GM23338 (cell line): ENCODE measurements around the gene LTBP4. TPM values are rescaled to one million over a fixed set of nuclear protein-coding genes. Genes with fewer than 3 reads are reported as not detected.

Source experiments
- ATAC-seq: fragments of 200-7000 bp; cut with Tn5 transposase; 3 replicates; pipeline ENCODE4 v1.9.1; 2020
- DNase-seq: peaks from one replicate; pipeline ENCODE4 v3.0.0-alpha.2; 2015; ENCODE audit warnings: low spot score
- H2AFZ ChIP-seq: fragments of 200-600 bp; sonication (generic); 2 replicates; pipeline ENCODE4 v1.8.0; 2016; ENCODE audit warnings: antibody characterized with exemption, mild to moderate bottlenecking, moderate library complexity
- H3F3A ChIP-seq: fragments of 200-600 bp; sonication (generic); replicated peaks from 2 replicates; pipeline ENCODE4 v1.8.0; 2017; ENCODE audit warnings: antibody characterized with exemption, mixed run types, low read depth
- H3K27ac ChIP-seq: fragments of 200-600 bp; sonication (generic); 2 replicates; pipeline ENCODE4 v1.6.1; 2016; ENCODE audit warnings: low read depth
- H3K27me3 ChIP-seq: fragments of 200-600 bp; sonication (generic); 2 replicates; pipeline ENCODE4 v1.8.0; 2016; ENCODE audit warnings: mild to moderate bottlenecking, mixed run types, moderate library complexity; ENCODE audit not compliant: insufficient read depth
- H3K36me3 ChIP-seq: fragments of 200-600 bp; sonication (generic); 2 replicates; pipeline ENCODE4 v1.8.0; 2016; ENCODE audit warnings: mild to moderate bottlenecking; ENCODE audit not compliant: insufficient read depth
- H3K4me1 ChIP-seq: fragments of 200-600 bp; sonication (generic); 2 replicates; pipeline ENCODE4 v1.8.0; 2016; ENCODE audit warnings: mild to moderate bottlenecking, moderate library complexity; ENCODE audit not compliant: insufficient read depth
- H3K4me2 ChIP-seq: fragments of 200-600 bp; sonication (generic); 2 replicates; pipeline ENCODE4 v1.7.1; 2017; ENCODE audit warnings: mixed run types
- H3K4me3 ChIP-seq: fragments of 200-600 bp; sonication (generic); 2 replicates; pipeline ENCODE4 v1.6.1; 2016; ENCODE audit warnings: mixed run types
- H3K79me2 ChIP-seq: fragments of 200-600 bp; sonication (generic); replicated peaks from 2 replicates; pipeline ENCODE4 v1.8.0; 2017; ENCODE audit warnings: mild to moderate bottlenecking; ENCODE audit not compliant: insufficient read depth
- H3K9me2 ChIP-seq: fragments of 200-600 bp; sonication (generic); 2 replicates; pipeline ENCODE4 v1.8.0; 2017; ENCODE audit not compliant: insufficient read depth
- H4K20me1 ChIP-seq: fragments of 200-600 bp; sonication (generic); replicated peaks from 2 replicates; pipeline ENCODE4 v1.8.0; 2017; ENCODE audit warnings: mild to moderate bottlenecking; ENCODE audit not compliant: insufficient read depth
- H3K27ac Mint-ChIP-seq: 2 replicates; pipeline ENCODE4 v1.8.0; 2020; ENCODE audit warnings: inconsistent platforms, mild to moderate bottlenecking, moderate library complexity, mixed read lengths
- H3K27me3 Mint-ChIP-seq: 3 replicates; pipeline ENCODE4 v1.8.0; 2022; ENCODE audit warnings: low read depth, mild to moderate bottlenecking, moderate library complexity, mixed read lengths, inconsistent platforms; ENCODE audit not compliant: insufficient read depth, poor library complexity
- H3K36me3 Mint-ChIP-seq: 3 replicates; pipeline ENCODE4 v1.8.0; 2021; ENCODE audit warnings: low read depth, mild to moderate bottlenecking, inconsistent platforms, moderate library complexity, mixed read lengths
- H3K4me1 Mint-ChIP-seq: 3 replicates; pipeline ENCODE4 v1.8.0; 2020; ENCODE audit warnings: mild to moderate bottlenecking, inconsistent platforms, mixed read lengths
- H3K4me3 Mint-ChIP-seq: 3 replicates; pipeline ENCODE4 v1.8.0; 2021; ENCODE audit warnings: moderate library complexity, mild to moderate bottlenecking, inconsistent platforms, mixed read lengths
- H3K9me3 Mint-ChIP-seq: 3 replicates; pipeline ENCODE4 v1.8.0; 2020; ENCODE audit warnings: moderate library complexity, mild to moderate bottlenecking, inconsistent platforms, mixed read lengths
- CREB1 ChIP-seq: fragments of 250-450 bp; sonication (Bioruptor Pico); IDR thresholded peaks from 2 replicates; pipeline ENCODE4 v1.5.0; 2020; ENCODE audit warnings: low read depth, mild to moderate bottlenecking, moderate library complexity
- CTCF ChIP-seq, 2 experiments: fragments of 200-600 bp in 1 of 2; sonication (generic) in 1 of 2; conservative IDR thresholded peaks; 2 replicates each; pipeline versions ENCODE4 v1.5.1 to v1.6.1; 2016 to 2017; ENCODE audit warnings: antibody characterized with exemption in 2 of 2, low read depth in 2 of 2, mild to moderate bottlenecking in 2 of 2, moderate library complexity in 1 of 2
- ETS1 ChIP-seq: IDR thresholded peaks from 2 replicates; pipeline ENCODE4 v1.6.1; 2016; ENCODE audit warnings: antibody characterized with exemption
- EZH2 ChIP-seq: fragments of 200-600 bp; sonication (generic); IDR thresholded peaks from one replicate; pipeline ENCODE4 v1.8.0; 2017; ENCODE audit warnings: antibody characterized with exemption, mild to moderate bottlenecking, low read depth; ENCODE audit not compliant: unreplicated experiment
- EZH2phosphoT487 ChIP-seq: fragments of 200-600 bp; sonication (generic); IDR thresholded peaks from one replicate; pipeline ENCODE4 v1.8.1; 2018; ENCODE audit warnings: antibody characterized with exemption; ENCODE audit not compliant: unreplicated experiment
- JUNB ChIP-seq: IDR thresholded peaks from one replicate; pipeline ENCODE4 v1.6.1; 2016; ENCODE audit warnings: antibody characterized with exemption; ENCODE audit not compliant: unreplicated experiment
- NANOG ChIP-seq: IDR thresholded peaks from 2 replicates; pipeline ENCODE4 v1.6.1; 2016; ENCODE audit warnings: antibody characterized with exemption, borderline replicate concordance
- POLR2AphosphoS5 ChIP-seq: IDR thresholded peaks from 2 replicates; pipeline ENCODE4 v1.6.1; 2016; ENCODE audit warnings: antibody characterized with exemption, low read depth
- STAT1 ChIP-seq: IDR thresholded peaks from one replicate; pipeline ENCODE4 v1.6.1; 2016; ENCODE audit warnings: antibody characterized with exemption; ENCODE audit not compliant: unreplicated experiment
- ZNF114 ChIP-seq: fragments of 250-450 bp; sonication (Bioruptor Pico); IDR thresholded peaks from 2 replicates; pipeline ENCODE4 v1.5.0; 2020; ENCODE audit warnings: mild to moderate bottlenecking, moderate library complexity
- ZNF331 ChIP-seq: fragments of 250-450 bp; sonication (Bioruptor Pico); IDR thresholded peaks from 2 replicates; pipeline ENCODE4 v1.5.0; 2020; ENCODE audit warnings: low read depth, mild to moderate bottlenecking, moderate library complexity
- polyA plus RNA-seq: library from polyadenylated mRNA; unstranded; fragments of >200 nt; fragmentation: Nextera tagmentation; extraction: Ambion mirVana; gene quantifications from 2 replicates; pipeline ENCODE4 v1.2.1, GENCODE V29; 2016
- total RNA-seq: library from RNA; depleted of rRNA; stranded (reverse); fragments of >200 nt; shearing (Covaris generic); gene quantifications from 2 replicates; pipeline ENCODE4 v1.2.3, GENCODE V29; 2014
- TF ChIP-seq, protein P1 (sequence below): IDR thresholded peaks from one replicate; pipeline ENCODE4 v1.6.1; 2018; ENCODE audit warnings: antibody characterized with exemption; ENCODE audit not compliant: unreplicated experiment

Gene LTBP4
- total and polyA plus RNA-seq, 2 experiments from 2014 or later: 50.3 to 65.0 TPM

DNA sequence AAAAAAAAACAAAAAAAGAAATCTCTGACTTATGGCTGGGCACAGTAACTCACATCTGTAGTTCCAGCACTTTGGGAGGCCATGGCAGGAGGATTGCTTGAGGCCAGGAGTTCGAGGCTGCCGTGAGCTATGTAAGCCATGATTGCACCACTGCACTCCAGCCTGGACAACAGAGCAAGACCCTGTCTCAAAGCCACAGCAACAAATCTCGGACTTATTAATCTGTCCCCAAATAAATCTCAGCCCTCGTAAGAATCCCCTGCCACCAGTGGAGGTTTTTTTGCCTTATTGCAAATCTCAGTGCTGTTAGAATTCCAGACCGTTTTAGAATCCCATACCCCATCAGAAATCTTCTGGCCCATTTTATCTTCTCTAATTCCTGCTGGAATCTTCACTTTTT, 19.6 kb upstream of the LTBP4 start:
- H3K27ac ChIP-seq: no peak overlapping the region
- Mint-ChIP-seq H3K4me3 (no peak overlapping the region), H3K9me3 (peaks cover 3% of the 10 kb centered on the region; the same call in 2 of the 3 replicates), H3K27me3 (peaks cover 13% of the 10 kb centered on the region), H3K36me3 (peaks cover 36% of the 10 kb centered on the region), H3K4me1 (peaks cover 13% of the 10 kb centered on the region), H3K27ac (no peak overlapping the region)
- H3K79me2 ChIP-seq: no peaks in the 10 kb centered on the region
- DNase-seq (no peak), ATAC-seq (no peak)
- H3K9me2 ChIP-seq: no peaks in the 10 kb centered on the region
- H2AFZ ChIP-seq: no peak overlapping the region
- TF ChIP-seq NANOG (no peak), EZH2phosphoT487 (no peak)
- TF ChIP-seq, protein P1, sequence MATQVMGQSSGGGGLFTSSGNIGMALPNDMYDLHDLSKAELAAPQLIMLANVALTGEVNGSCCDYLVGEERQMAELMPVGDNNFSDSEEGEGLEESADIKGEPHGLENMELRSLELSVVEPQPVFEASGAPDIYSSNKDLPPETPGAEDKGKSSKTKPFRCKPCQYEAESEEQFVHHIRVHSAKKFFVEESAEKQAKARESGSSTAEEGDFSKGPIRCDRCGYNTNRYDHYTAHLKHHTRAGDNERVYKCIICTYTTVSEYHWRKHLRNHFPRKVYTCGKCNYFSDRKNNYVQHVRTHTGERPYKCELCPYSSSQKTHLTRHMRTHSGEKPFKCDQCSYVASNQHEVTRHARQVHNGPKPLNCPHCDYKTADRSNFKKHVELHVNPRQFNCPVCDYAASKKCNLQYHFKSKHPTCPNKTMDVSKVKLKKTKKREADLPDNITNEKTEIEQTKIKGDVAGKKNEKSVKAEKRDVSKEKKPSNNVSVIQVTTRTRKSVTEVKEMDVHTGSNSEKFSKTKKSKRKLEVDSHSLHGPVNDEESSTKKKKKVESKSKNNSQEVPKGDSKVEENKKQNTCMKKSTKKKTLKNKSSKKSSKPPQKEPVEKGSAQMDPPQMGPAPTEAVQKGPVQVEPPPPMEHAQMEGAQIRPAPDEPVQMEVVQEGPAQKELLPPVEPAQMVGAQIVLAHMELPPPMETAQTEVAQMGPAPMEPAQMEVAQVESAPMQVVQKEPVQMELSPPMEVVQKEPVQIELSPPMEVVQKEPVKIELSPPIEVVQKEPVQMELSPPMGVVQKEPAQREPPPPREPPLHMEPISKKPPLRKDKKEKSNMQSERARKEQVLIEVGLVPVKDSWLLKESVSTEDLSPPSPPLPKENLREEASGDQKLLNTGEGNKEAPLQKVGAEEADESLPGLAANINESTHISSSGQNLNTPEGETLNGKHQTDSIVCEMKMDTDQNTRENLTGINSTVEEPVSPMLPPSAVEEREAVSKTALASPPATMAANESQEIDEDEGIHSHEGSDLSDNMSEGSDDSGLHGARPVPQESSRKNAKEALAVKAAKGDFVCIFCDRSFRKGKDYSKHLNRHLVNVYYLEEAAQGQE: no peak
- peaks cover 14% of the 10 kb centered on the region; the same call in 1 of the 2 replicates for H4K20me1 ChIP-seq
- peaks cover 4% of the 10 kb centered on the region for H3K4me1 ChIP-seq
- peaks cover 11% of the 10 kb centered on the region; the same call in 1 of the 2 replicates for H3K36me3 ChIP-seq
- no peaks in the 10 kb centered on the region for H3K27me3 ChIP-seq
- H3F3A ChIP-seq: peaks cover 8% of the 10 kb centered on the region; the same call in 1 of the 2 replicates
- no peak overlapping the region for H3K4me2 ChIP-seq
- H3K4me3 ChIP-seq: no peak overlapping the region

GRCh38 chr19:40582467-40582866, 18.7 kb upstream of the LTBP4 start:
- Mint-ChIP-seq H3K4me1 (peaks cover 12% of the 10 kb centered on the region), H3K36me3 (peaks cover 42% of the 10 kb centered on the region), H3K27me3 (peaks cover 11% of the 10 kb centered on the region), H3K4me3 (no peak overlapping the region), H3K27ac (no peak overlapping the region), H3K9me3 (peaks cover 3% of the 10 kb centered on the region; the same call in 2 of the 3 replicates)
- Histone ChIP-seq H2AFZ (no peak overlapping the region), H3K9me2 (no peaks in the 10 kb centered on the region), H3K4me2 (no peak overlapping the region), H3K27me3 (no peaks in the 10 kb centered on the region), H3K79me2 (no peaks in the 10 kb centered on the region), H3K4me3 (no peak overlapping the region), H3K36me3 (peaks cover 11% of the 10 kb centered on the region; the same call in 1 of the 2 replicates), H4K20me1 (peaks cover 14% of the 10 kb centered on the region; the same call in 1 of the 2 replicates), H3K27ac (no peak overlapping the region), H3F3A (peaks cover 8% of the 10 kb centered on the region; the same call in 1 of the 2 replicates), H3K4me1 (peaks cover 4% of the 10 kb centered on the region)
- ATAC-seq: no peak
- no peak for DNase-seq
- TF ChIP-seq EZH2 (no peak), ZNF331 (CRISPR knock-in tag) (no peak), STAT1 (no peak), POLR2AphosphoS5 (no peak), JUNB (no peak), CTCF (conservative IDR thresholded peaks at IDR 0.05; ENCODE audit: low read depth in 2 of 2) (no peak), ETS1 (no peak), EZH2phosphoT487 (no peak), NANOG (no peak), CREB1 (CRISPR knock-in tag) (no peak), ZNF114 (no peak)
- TF ChIP-seq, protein P1: no peak
